K562 (cell line): ENCODE results near the gene LAT.

ENCODE experiments used
- HNRNPUL1 ChIP-seq: fragments of 200-400 bp; formaldehyde crosslinking; IDR thresholded peaks from 2 replicates; pipeline ENCODE4 v1.6.1; 2017; ENCODE audit warnings: low read length
- JUNB ChIP-seq: fragments of 450-650 bp; formaldehyde crosslinking; conservative IDR thresholded peaks from 2 replicates; pipeline ENCODE4 v1.4.0; 2020; ENCODE audit warnings: mild to moderate bottlenecking
- MAFK ChIP-seq: IDR thresholded peaks from 2 replicates; pipeline ENCODE4 v1.6.1; 2011; ENCODE audit warnings: low read length, improper control_type of control experiment
- PRMT5 ChIP-seq: sonication (generic); formaldehyde crosslinking; IDR thresholded peaks from 2 replicates; pipeline ENCODE4 v1.5.0; 2020; ENCODE audit warnings: missing genetic modification reagents
- SMAD3 ChIP-seq: fragments of 450-650 bp; formaldehyde crosslinking; conservative IDR thresholded peaks from 2 replicates; pipeline ENCODE4 v1.4.0; 2020; ENCODE audit warnings: mild to moderate bottlenecking
- SREBF1 ChIP-seq: fragments of 150-350 bp; IDR thresholded peaks from 2 replicates; pipeline ENCODE4 v1.6.1; 2014; ENCODE audit warnings: antibody characterized with exemption, low read depth, low read length, borderline replicate concordance
- TF ChIP-seq, protein P1 (sequence below), 2 experiments: fragments of 450-650 bp in 1 of 2; sonication (generic) in 1 of 2; formaldehyde crosslinking; conservative IDR thresholded peaks; 2 replicates each; pipeline versions ENCODE4 v1.4.0 to v1.8.1; 2020 to 2022; ENCODE audit warnings: mild to moderate bottlenecking in 1 of 2, missing genetic modification reagents in 1 of 2
- TF ChIP-seq, protein P2 (sequence below): fragments of 250-450 bp; sonication (Bioruptor Pico); IDR thresholded peaks from 2 replicates; pipeline ENCODE4 v1.8.0; 2022; ENCODE audit warnings: moderate library complexity, mild to moderate bottlenecking, inconsistent platforms
- TF ChIP-seq, protein P3 (sequence below), 3 experiments: IDR thresholded peaks in 2 of 3; conservative IDR thresholded peaks in 1 of 3; 2 replicates each; pipeline ENCODE4 v1.5.1; 2011 to 2012; ENCODE audit warnings: low read length in 3 of 3, mild to moderate bottlenecking in 3 of 3, control low read depth in 2 of 3, improper control_type of control experiment in 1 of 3, inconsistent platforms in 1 of 3, low read depth in 1 of 3, mixed read lengths in 1 of 3, moderate library complexity in 1 of 3; ENCODE audit not compliant: insufficient read depth in 2 of 3

DNA sequence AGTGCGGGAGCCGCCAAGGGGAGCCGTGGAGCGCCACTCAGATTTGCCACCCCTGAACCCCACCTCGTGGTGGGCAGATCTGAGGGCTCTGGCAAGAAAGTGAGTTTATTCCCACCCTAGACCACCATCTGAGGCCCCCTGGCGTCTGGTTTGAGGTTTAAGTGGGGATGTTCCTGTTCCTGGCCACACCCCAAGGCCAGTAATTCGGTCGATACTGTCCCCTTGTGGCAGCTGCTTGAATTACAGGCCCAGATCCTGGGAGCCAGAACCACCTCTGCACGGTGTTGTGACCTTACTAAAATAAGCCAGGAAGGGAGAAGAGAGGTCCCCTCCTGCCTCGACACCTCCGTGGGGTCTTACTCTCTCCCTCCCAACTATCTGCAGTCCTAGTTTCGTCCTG, 3.3 kb upstream of the LAT start:
- no peak for TF ChIP-seq SREBF1
- no peak for TF ChIP-seq JUNB (CRISPR knock-in tag)
- TF ChIP-seq PRMT5 (CRISPR knock-in tag) = no peak
- TF ChIP-seq, protein P1, sequence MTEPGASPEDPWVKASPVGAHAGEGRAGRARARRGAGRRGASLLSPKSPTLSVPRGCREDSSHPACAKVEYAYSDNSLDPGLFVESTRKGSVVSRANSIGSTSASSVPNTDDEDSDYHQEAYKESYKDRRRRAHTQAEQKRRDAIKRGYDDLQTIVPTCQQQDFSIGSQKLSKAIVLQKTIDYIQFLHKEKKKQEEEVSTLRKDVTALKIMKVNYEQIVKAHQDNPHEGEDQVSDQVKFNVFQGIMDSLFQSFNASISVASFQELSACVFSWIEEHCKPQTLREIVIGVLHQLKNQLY (CRISPR knock-in tag; conservative IDR thresholded peaks at IDR 0.05) = no peak
- TF ChIP-seq, protein P2, sequence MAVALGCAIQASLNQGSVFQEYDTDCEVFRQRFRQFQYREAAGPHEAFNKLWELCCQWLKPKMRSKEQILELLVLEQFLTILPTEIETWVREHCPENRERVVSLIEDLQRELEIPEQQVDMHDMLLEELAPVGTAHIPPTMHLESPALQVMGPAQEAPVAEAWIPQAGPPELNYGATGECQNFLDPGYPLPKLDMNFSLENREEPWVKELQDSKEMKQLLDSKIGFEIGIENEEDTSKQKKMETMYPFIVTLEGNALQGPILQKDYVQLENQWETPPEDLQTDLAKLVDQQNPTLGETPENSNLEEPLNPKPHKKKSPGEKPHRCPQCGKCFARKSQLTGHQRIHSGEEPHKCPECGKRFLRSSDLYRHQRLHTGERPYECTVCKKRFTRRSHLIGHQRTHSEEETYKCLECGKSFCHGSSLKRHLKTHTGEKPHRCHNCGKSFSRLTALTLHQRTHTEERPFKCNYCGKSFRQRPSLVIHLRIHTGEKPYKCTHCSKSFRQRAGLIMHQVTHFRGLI (CRISPR knock-in tag) = no peak
- TF ChIP-seq, protein P3, sequence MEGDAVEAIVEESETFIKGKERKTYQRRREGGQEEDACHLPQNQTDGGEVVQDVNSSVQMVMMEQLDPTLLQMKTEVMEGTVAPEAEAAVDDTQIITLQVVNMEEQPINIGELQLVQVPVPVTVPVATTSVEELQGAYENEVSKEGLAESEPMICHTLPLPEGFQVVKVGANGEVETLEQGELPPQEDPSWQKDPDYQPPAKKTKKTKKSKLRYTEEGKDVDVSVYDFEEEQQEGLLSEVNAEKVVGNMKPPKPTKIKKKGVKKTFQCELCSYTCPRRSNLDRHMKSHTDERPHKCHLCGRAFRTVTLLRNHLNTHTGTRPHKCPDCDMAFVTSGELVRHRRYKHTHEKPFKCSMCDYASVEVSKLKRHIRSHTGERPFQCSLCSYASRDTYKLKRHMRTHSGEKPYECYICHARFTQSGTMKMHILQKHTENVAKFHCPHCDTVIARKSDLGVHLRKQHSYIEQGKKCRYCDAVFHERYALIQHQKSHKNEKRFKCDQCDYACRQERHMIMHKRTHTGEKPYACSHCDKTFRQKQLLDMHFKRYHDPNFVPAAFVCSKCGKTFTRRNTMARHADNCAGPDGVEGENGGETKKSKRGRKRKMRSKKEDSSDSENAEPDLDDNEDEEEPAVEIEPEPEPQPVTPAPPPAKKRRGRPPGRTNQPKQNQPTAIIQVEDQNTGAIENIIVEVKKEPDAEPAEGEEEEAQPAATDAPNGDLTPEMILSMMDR (IDR thresholded peaks at IDR 0.05 in 2 of 3, conservative IDR thresholded peaks at IDR 0.05 in 1 of 3; ENCODE audit: insufficient read depth in 2 of 3, low read depth in 1 of 3, low read length in 3 of 3) = peak; percentile 88 to 98 (median 93)
- TF ChIP-seq MAFK = no peak
- TF ChIP-seq SMAD3 (CRISPR knock-in tag) = no peak
- TF ChIP-seq HNRNPUL1 = no peak
